Colonic mucosa (tissue), 4 donors: ENCODE measurements around the gene AKAP6. TPM values are rescaled to one million over a fixed set of nuclear protein-coding genes. Genes with fewer than 3 reads are reported as not detected.

Experiments used
- DNase-seq: peaks from one replicate; pipeline ENCODE4 v3.0.0-alpha.2; 2020
- H3K27ac ChIP-seq: fragments of 200-600 bp; one replicate; pipeline ENCODE4 v1.8.0; 2021
- H3K27me3 ChIP-seq: fragments of 200-600 bp; one replicate; pipeline ENCODE4 v1.8.0; 2021
- H3K36me3 ChIP-seq: fragments of 200-600 bp; one replicate; pipeline ENCODE4 v1.8.0; 2021
- H3K4me1 ChIP-seq: fragments of 200-600 bp; one replicate; pipeline ENCODE4 v1.8.0; 2021; ENCODE audit warnings: mild to moderate bottlenecking
- H3K4me3 ChIP-seq: fragments of 200-600 bp; one replicate; pipeline ENCODE4 v1.8.0; 2021
- H3K9ac ChIP-seq, 2 donors: one replicate each; pipeline ENCODE4 v1.7.0; 2013; ENCODE audit warnings: control low read depth in 2 of 2, low read depth in 2 of 2, low read length in 2 of 2
- H3K9me3 ChIP-seq: fragments of 200-600 bp; one replicate; pipeline ENCODE4 v1.8.0; 2021
- CTCF ChIP-seq: fragments of 200-600 bp; IDR thresholded peaks from one replicate; pipeline ENCODE4 v1.8.0; 2022; ENCODE audit warnings: antibody characterized with exemption, mild to moderate bottlenecking
- intact Hi-C: fragments of 100-400 bp; cut with DNase I; formaldehyde crosslinking; loops from one replicate; pipeline ENCODE4 v1.14.1; 2022
- total RNA-seq, 2 donors: library from RNA; stranded (reverse); fragmentation: NEBNext Ultra II Directional in 1 of 2; extraction: Animal tissue kit (Norgen Biotek cat#: 25700) in 1 of 2; gene quantifications; one replicate each; pipeline ENCODE4 v1.2.1, GENCODE V29; 2021
- donor health status: healthy.
- donor health status: DM: no; HTN: no; CAD: no.
- donor health status: DM: no; HTN: no; CAD: no.

The AKAP6 gene
- total RNA-seq, 2 donors from 2014 or later: 1.3 to 10.3 TPM

DNA sequence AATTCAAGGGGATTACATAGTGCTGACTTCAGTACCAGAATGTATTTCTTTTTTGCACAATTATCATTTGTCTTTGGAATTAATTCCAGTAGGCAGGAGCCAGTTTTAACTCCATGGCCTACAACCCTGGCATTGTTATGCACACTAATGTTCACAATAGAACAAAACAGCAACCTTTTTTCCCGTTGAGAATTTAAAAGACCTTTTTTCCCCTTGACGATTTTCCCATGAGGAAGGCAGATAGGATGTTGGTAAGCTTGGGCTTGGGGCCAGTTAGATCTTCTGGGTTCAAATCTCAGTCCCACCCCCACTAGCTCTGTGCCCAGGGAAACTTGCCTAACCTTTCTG lies 13.7 kb downstream of the AKAP6 start:
- Histone ChIP-seq H3K4me3 (no peak overlapping the region), H3K4me1 (no peaks in the 10 kb centered on the region), H3K9ac (no peak overlapping the region), H3K36me3 (no peaks in the 10 kb centered on the region), H3K27ac (no peak overlapping the region), H3K9me3 (no peaks in the 10 kb centered on the region), H3K27me3 (no peaks in the 10 kb centered on the region)
- intact Hi-C loops: no loop called here
- TF ChIP-seq CTCF: no peak
- DNase-seq: no peak

GRCh38 chr14:32343926-32344430 lies 14.9 kb downstream of the AKAP6 start:
- TF ChIP-seq CTCF: no peak
- H3K36me3 ChIP-seq: no peaks in the 10 kb centered on the region
- no peaks in the 10 kb centered on the region for H3K9me3 ChIP-seq
- no peak for DNase-seq
- H3K4me1 ChIP-seq: no peaks in the 10 kb centered on the region
- H3K27ac ChIP-seq: no peak overlapping the region
- no peak overlapping the region for H3K4me3 ChIP-seq
- intact Hi-C loops: no loop called here
- no peak overlapping the region for H3K9ac ChIP-seq
- no peaks in the 10 kb centered on the region for H3K27me3 ChIP-seq

- no peaks in the 10 kb centered on the region for H3K9me3 ChIP-seq
- no peak for TF ChIP-seq CTCF
- no peaks in the 10 kb centered on the region for H3K4me1 ChIP-seq
- H3K4me3 ChIP-seq: no peak overlapping the region
- intact Hi-C loops: no loop called here
- no peaks in the 10 kb centered on the region for H3K36me3 ChIP-seq
- no peak overlapping the region for H3K9ac ChIP-seq
- H3K27ac ChIP-seq: no peak overlapping the region
- peak; percentile 23 for DNase-seq
- H3K27me3 ChIP-seq: no peaks in the 10 kb centered on the region
Observed at GRCh38 chr14:32345311-32345791, 16.3 kb downstream of the AKAP6 start.

GRCh38 chr14:32349322-32349721 lies 20.2 kb downstream of the AKAP6 start:
- Histone ChIP-seq H3K27me3 (no peaks in the 10 kb centered on the region), H3K4me1 (no peaks in the 10 kb centered on the region), H3K4me3 (no peak overlapping the region), H3K36me3 (no peaks in the 10 kb centered on the region), H3K9me3 (no peaks in the 10 kb centered on the region), H3K27ac (no peak overlapping the region), H3K9ac (no peak overlapping the region)
- no peak for DNase-seq
- intact Hi-C loops: no loop called here
- TF ChIP-seq CTCF: no peak

DNA sequence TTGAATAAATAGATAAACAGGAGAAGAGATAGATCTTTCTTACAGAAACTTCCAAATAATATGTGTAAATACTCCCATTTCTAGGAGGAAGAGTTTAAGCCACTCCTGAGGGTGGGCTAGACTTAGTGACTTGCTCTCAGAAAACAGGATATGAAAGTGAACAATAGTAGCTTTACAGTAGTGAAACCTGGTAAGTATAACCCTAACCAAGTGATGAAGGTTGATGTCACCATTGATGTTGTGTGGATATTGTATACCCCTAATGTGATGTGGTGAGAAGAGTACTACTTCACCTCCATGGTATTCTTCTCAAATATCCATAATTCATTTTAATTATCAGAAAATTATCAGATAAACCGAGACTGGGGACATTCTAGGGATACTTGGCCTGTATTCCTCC lies 20.9 kb downstream of the AKAP6 start:
- H3K4me3 ChIP-seq: no peak overlapping the region
- H3K9me3 ChIP-seq: no peaks in the 10 kb centered on the region
- DNase-seq: no peak
- no peaks in the 10 kb centered on the region for H3K36me3 ChIP-seq
- no peaks in the 10 kb centered on the region for H3K27me3 ChIP-seq
- intact Hi-C loops: no loop called here
- TF ChIP-seq CTCF: no peak
- no peak overlapping the region for H3K27ac ChIP-seq
- H3K9ac ChIP-seq: no peak overlapping the region
- H3K4me1 ChIP-seq: no peaks in the 10 kb centered on the region
